ENCODE results near the gene SERINC2.

- TF ChIP-seq CBX8 (IDR thresholded peaks at IDR 0.05; ENCODE audit: borderline replicate concordance, low read depth, low read length) (no peak), EGR1 (IDR thresholded peaks at IDR 0.05; ENCODE audit: borderline replicate concordance, low read depth, low read length) (no peak), CTCF (IDR thresholded peaks at IDR 0.05; ENCODE audit: control extremely low read depth in 1 of 3, insufficient read depth in 1 of 3, low read depth in 1 of 3, low read length in 3 of 3) (no peak), POLR2A (IDR thresholded peaks at IDR 0.05; ENCODE audit: control extremely low read depth in 1 of 2, low read depth in 2 of 2, low read length in 2 of 2) (no peak), ASH2L (IDR thresholded peaks at IDR 0.05; ENCODE audit: low read length) (no peak), YY1 (IDR thresholded peaks at IDR 0.05; ENCODE audit: low read depth, low read length) (no peak), TAF7 (optimal IDR thresholded peaks at IDR 0.05; ENCODE audit: borderline replicate concordance, low read depth, low read length) (no peak), RFX5 (IDR thresholded peaks at IDR 0.05; ENCODE audit: borderline replicate concordance, low read depth, low read length) (no peak)
Measured at GRCh38 chr1:31383967-31384366, 29.0 kb upstream of the SERINC2 start.
